HFF-Myc (cell line): ENCODE results near the gene CACNA2D4.

ENCODE experiments used
- DNase-seq: peaks from one replicate; pipeline ENCODE4 v3.0.0-alpha.2; 2011; ENCODE audit warnings: low read depth; ENCODE audit errors: extremely low read depth
- H3K4me3 ChIP-seq: replicated peaks from 2 replicates; pipeline ENCODE4 v1.5.1; 2011; ENCODE audit warnings: low read depth, mild to moderate bottlenecking, control low read depth, low read length
- CTCF ChIP-seq: IDR thresholded peaks from 2 replicates; pipeline ENCODE4 v1.5.1; 2012; ENCODE audit warnings: mild to moderate bottlenecking, low read depth, low read length, control low read depth; ENCODE audit errors: missing control alignments

CACNA2D4 gene

GRCh38 chr12:1911598-1912575 lies 6.6 kb downstream of the CACNA2D4 start:
- TF ChIP-seq CTCF = no peak
- no peak for DNase-seq

GRCh38 chr12:1910468-1910867 lies 8.0 kb downstream of the CACNA2D4 start:
- no peak for DNase-seq
- no peak overlapping the region for H3K4me3 ChIP-seq
- no peak for TF ChIP-seq CTCF

More at GRCh38 chr12:1911598-1912575, 6.6 kb downstream of the CACNA2D4 start:
- H3K4me3 ChIP-seq = no peak overlapping the region

- H3K4me3 ChIP-seq = no peak overlapping the region
- DNase-seq = no peak
- TF ChIP-seq CTCF = no peak
Observed at GRCh38 chr12:1908758-1909157, 9.7 kb downstream of the CACNA2D4 start.

- no peak for DNase-seq
- no peak overlapping the region for H3K4me3 ChIP-seq
- no peak for TF ChIP-seq CTCF
Observed at GRCh38 chr12:1907652-1908611, 10.5 kb downstream of the CACNA2D4 start.

- TF ChIP-seq CTCF = no peak
- no peak for DNase-seq
- H3K4me3 ChIP-seq = no peak overlapping the region
Observed at GRCh38 chr12:1906579-1906978, 11.9 kb downstream of the CACNA2D4 start.

- no peak for TF ChIP-seq CTCF
- no peak overlapping the region for H3K4me3 ChIP-seq
- DNase-seq = no peak
Observed at GRCh38 chr12:1904875-1905274, 13.6 kb downstream of the CACNA2D4 start.
